Tibial nerve (tissue), 4 donors: ENCODE data around the gene FXYD7.

Experiments
- CTCF ChIP-seq, 5 experiments: fragments of 200-600 bp in 3 of 5; fragments of 450-650 bp in 2 of 5; sonication (generic) in 3 of 5; IDR thresholded peaks; one replicate each; pipeline ENCODE4 v1.5.1; 2016 to 2019; ENCODE audit warnings: antibody characterized with exemption in 5 of 5, mild to moderate bottlenecking in 3 of 5, moderate library complexity in 2 of 5
- EP300 ChIP-seq, 2 donors: sonication (generic); formaldehyde crosslinking; IDR thresholded peaks; one replicate each; pipeline ENCODE4 v1.6.1; 2017; ENCODE audit warnings: antibody characterized with exemption in 2 of 2, mild to moderate bottlenecking in 1 of 2
- POLR2A ChIP-seq, 2 donors: fragments of 450-650 bp; IDR thresholded peaks; one replicate each; pipeline ENCODE4 v1.6.1; 2017; ENCODE audit warnings: antibody characterized with exemption in 2 of 2, mild to moderate bottlenecking in 2 of 2, moderate library complexity in 2 of 2

- no peak for TF ChIP-seq CTCF (IDR thresholded peaks at IDR 0.05)
- no peak for TF ChIP-seq POLR2A (IDR thresholded peaks at IDR 0.05)
- no peak for TF ChIP-seq EP300 (IDR thresholded peaks at IDR 0.05)
Observed at GRCh38 chr19:35156673-35157014, 13.6 kb downstream of the FXYD7 start.
